Islet of Langerhans (tissue), 1 donor: Measurements from ENCODE around the gene LHFPL3.
"Not testable (repeated sequence)": the region's sequence is repeated elsewhere in the genome, so short reads cannot be mapped to it uniquely, and the experiment has no call there.

Source experiments
- FAIRE-seq: peaks from one replicate; lab custom pipeline; 2011; peaks lifted over from hg19 to GRCh38; lab: Jason Lieb, UNC

The LHFPL3 gene

DNA sequence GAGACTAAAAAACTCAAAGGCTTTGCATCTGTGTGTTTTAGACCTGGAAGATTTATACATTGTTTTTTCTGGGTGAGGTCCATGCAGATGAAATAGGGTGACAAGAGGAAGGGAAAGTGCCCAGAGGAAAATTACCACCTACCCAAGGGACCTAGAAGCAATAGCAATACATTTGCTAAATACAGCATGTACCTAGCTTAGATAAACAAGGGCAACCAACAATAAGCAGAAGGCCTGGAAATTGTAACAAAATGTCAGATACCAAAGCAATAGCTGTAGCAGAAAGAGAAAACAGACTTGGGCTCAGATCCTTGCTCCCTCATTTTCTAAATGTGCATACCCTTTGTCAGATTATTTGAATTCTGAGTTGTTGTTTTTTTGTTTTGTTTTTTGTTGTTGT is 367.2 kb downstream of the LHFPL3 start:
- FAIRE-seq = no peak

DNA sequence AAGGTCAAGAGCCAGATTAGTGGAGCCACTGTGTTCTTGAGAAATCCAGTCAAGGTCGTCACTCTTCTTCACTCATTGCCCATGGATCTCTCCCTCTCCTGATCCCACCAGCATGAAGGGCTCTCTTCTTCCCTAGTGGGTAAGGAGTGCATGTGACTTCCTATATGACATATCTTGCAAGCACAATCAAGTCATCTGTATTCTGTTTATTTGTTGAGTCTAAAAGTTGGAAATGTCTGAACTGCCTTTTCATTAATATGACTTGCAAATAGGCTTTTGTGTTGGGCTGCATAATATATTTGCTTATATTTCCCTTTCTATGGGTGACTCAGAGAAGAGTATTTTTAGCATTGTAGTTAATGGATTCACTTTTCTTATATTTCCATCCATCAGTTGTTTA is 371.9 kb downstream of the LHFPL3 start:
- no peak for FAIRE-seq

DNA sequence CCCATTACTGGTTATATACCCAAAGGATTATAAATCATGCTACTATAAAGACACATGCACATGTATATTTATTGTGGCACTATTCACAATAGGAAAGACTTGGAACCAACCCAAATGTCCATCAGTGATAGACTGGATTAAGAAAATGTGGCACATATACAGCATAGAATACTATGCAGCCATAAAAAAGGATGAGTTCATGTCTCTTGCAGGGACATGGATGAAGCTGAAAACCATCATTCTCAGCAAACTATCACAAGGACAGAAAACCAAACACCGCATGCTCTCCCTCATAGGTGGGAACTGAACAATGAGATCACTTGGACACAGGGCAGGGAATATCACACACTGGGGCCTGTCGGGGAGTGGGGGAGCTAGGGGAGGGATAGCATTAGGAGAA is 392.6 kb downstream of the LHFPL3 start:
- FAIRE-seq = not testable (repeated sequence)

DNA sequence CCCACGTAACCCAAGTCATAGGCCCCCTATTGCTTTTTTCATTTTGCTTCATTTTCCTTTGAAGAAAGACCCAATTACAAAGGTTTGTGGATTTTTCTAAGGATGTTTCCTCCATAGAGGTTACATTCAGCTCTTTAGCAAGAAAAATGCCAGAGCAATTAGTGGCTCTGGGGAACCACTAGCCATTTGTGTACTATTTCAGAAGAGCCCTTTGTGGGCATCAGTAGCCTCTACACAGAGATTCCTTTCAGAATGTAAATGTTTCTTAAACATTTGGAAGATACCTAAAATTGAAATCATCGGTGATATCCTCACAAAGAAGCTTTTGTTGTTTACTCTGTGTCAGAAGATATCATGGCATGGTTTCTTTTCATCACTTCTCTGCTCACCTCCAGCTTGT is 394.6 kb downstream of the LHFPL3 start:
- no peak for FAIRE-seq

DNA sequence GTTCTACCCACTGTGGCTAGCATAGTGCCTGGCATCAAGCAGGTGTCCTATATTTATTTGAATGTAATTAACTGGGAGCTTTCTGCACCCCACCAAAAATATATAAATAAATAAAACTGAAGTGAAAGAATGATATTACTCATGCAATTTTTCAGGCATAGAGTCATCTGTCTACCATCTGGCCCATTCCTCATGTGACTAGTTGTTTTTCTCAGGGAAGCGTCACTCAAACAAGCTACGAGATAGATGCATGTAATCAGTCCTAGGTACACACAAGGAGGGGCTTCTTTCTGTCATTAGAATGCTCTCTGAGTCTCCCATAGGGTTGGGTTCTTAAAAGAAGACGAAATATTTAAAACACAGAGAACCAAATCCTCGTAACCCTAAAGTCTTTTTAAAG is 430.1 kb downstream of the LHFPL3 start:
- no peak for FAIRE-seq

DNA sequence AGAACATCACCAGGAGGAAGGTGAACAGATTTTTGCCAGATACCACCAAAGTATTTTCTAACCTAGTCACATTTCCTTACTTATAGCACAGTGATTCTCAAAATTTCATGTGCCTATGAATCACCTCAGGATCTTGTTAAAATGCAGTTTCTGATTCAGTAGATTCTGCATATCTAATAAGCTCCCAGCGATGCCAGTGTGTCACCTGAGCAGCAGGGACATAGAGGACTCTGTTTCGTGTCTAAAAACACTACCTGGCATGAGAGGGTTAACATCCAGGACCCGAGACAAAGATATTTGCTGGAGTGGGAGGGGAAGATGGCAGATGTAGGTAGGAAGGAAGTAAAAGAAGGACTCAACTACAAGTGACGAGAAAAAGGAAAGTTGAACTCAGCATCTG is 433.5 kb downstream of the LHFPL3 start:
- no peak for FAIRE-seq

DNA sequence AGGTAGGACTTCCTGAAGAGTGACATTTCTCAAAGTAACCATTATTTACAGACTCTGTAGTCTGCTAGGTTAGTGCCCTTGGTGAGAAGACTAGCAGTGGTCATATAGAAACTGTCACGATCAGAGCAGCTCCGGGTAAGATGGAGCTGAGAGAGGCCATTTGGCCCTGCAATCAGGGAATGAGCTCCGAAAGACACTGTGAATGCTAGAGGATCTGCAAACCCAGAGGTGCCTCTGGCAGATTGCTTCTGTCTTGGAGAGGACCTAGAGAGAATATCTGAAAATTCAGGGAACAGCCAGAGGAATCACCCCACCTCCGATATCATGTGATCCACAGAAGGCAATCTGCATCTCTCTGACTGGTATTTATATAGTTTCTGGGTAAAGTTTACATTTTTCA is 438.7 kb downstream of the LHFPL3 start:
- FAIRE-seq = no peak

DNA sequence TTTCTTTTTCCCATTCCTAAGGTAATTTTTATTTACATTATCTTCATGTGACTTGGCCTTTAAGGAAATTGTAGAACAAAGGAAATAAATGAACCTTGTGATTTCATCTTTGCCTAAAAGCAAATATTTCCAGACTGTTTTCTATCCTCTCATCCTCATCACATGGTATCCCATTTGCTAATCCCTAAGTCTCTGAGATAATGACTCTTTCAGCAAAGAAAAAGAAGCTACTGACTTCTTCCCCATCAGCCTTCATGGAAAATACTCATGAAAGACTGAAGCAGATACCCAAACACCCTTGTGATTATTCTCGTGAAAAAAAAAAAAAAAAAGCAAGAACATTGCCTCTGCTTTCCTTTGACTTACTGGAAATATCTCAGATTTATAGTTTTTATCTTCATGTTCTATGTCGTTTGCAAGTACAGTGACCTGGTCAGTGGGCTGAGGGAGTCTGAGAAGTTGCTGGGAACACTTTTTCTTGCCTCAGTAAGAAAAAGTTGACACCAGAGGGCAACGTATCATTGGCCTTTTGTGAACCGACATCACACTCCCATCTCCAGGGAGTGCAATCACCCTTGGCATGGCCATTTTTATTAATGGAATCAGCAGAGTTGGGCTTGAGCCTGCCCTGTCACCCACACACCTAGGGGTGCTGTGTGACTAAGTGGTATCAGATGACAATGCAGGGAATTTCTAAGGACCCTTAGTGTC is 439.6 kb downstream of the LHFPL3 start:
- no peak for FAIRE-seq

DNA sequence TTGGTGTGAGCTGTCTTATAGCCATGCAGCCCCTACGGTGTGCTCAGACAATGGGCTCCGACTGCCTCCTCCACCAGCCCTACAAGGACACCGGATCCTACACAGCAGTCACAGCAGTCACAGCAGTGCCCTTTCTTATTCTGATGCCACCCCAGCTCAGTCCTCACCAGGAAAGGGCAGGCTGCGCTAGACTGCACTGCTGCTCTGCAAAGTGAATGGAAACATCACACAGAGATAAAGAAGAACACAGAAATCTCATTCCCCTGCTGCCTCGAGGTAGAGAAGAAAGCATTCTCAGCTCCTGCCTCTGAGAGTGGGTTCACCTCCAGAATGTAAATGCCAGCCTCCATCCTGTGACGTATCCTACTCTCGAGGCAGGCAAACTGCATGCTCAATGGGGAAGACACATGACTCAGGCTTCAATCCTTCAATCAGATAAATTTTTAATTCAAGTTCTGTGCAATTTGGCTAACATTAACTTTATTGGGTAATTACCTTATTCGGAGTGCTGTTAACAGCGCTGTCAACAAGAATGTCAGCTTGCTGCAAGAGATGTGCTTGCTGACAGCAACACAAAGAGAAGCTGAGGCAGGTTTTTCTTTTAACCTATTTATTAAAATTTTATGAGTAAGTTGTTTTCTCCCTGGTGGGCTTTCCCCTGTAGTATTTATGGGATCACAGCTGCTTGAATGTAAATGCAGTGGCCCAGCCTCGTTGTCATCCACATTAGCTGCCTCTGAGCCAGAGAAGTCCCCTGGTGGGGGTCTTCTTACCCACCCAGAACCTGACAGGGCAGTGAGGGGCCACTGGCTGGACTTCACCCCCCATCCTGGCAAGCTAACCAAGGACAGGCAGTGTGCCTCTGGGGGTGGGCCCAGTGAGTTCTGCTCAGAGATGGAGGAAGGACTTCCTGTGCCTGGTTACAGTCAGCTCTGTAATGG is 444.3 kb downstream of the LHFPL3 start:
- no peak for FAIRE-seq

DNA sequence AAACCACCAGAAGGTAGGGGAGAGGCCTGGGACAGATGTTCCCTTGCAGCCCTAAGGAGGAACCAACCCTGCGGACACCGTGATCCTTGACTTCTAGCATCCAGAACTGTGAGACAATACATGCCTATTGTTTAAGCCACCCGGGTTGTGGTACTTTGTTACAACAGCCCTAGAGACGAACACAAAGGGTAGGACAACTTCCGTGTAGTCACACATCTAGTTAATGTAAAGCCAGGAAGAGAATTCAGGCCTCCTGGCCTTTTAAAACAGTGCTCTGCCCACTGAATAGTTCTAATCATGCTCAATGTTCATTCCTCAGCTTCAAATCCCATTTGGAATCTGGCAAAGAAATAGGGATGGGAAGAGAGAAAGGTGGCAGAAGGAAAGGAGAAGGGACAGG is 445.4 kb downstream of the LHFPL3 start:
- no peak for FAIRE-seq

DNA sequence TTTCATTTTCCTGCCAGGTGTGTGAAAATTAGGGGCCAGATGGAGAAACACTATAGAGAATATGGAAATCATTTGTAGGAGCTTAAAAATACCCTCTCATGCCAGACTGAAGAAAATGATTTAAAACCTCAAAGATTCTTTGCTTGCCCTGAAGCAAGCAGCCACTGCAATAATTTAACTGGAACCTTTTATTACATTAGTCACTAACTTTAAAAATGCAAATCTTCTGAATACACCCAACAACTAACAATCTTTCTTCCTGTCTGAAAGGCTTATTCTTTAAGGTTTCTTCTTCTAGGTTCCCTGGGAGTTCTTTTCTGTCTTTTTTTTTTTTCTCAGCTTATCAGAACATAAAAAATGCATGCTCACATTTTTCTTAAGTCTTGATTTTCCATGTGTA is 447.1 kb downstream of the LHFPL3 start:
- FAIRE-seq = no peak

DNA sequence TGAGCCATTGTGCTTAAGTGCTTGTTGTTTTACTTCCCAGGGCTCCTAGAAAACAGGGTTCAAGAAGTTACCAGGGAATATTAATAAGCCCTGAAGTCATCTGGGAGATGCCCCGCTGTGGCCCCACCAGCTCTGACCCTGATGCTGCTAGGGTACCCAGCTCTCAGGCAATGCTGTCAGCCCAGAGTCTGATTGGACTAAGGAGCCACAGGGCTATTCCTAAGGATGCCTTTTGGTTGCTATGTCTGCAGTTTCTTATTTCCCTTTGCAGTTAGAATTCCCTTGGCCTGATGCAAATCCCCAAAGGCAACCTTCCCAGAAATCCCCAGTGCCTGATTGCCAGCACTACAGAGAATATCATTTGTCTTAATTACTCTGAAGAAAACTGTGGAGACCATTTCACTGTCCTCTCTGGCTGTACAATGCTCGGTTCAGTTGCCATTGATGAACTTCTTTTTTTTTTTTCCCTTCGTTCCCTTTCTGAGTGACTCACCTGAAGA is 448.9 kb downstream of the LHFPL3 start:
- FAIRE-seq = no peak

DNA sequence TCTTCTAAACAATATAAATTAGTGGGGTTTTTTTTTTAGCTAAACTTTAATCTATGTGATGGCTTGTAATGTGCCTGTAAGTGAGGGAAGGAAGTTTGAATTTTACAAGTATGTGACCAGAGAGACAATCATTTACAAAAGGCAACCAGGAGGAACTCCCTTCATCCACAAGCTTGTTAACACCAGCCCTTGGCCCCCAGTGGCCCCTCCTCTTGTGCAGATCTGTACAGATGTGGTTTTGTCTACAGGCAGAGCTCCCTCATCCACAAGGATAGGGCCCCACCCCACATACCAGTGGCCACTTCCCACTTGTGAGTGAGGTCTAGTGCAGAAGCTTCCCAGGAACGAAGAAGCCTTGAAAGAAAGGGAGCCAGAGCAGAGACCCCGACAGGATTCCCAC is 451.5 kb downstream of the LHFPL3 start:
- FAIRE-seq = no peak

DNA sequence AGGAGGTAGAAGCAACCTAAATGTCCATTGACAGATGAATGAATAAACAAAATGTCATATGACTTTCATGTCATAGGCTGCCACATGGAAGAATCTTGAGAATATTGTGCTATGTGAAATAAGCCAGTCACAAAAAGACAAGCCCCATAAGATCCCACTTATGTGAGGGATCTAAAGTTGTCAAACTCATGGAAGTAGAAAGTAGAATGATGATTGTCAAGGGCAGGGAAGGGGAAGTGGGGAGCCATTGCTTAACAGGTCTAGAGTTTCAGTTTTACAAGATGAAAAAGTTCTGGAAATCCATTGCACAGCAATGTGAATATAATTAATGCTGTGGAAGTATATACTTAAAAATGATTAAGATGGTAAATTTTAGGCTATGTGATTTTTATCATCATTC is 456.3 kb downstream of the LHFPL3 start:
- no peak for FAIRE-seq

DNA sequence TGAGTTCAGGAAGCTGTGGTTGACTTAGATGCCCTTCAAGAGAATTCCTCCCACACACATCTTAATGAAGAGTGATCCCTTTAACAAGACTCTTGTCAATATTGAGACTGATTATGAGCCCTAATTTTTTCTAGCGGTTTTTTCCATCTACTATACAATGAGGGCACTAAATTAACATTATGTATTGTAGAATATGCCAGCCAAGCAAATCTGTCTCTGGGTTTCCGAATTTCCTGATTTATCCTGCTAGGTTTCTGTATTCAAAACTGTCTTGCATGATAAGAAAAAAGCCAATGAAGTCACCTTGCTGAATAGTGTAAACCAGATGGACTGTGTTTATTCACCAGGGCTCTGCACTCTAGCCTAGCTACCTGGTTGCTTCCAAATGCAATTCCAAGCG is 461.4 kb downstream of the LHFPL3 start:
- no peak for FAIRE-seq

DNA sequence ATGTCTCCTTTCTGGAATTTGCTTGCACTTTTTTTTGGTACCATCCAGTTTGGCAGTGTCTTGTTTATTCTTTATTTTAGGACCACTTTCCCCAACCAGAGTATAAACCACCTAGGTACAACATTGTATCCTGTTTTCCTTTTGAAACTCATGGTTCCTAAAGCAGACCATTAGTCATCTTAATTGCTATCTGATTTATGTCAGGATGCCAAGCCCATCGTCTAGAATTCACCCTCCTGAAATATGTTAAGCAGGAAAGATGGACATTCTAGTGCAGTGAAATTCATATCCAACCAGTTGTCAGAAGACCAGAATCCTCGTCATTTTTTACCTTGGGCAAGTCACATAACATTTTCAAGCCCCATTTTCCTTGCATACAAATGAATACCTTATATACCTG is 462.0 kb downstream of the LHFPL3 start:
- no peak for FAIRE-seq

DNA sequence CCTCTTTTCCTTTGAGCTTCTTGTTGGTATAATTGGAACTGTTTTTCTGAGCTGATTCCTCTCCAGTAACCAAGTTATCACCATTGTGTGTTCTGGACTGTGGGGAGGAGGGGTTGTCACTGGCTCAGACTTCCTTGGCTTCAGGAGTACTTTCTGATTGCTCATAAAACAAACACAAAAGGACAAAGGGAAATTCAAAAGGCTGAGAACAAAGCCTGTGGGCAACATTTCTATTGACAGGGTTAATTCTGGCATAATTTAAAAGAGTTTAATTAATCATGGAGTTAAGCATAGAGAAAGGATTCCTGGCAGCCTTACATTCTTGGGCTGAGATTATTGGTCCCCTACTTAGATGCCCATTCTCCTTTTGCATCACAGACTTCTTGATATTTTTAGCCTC is 462.7 kb downstream of the LHFPL3 start:
- FAIRE-seq = no peak

DNA sequence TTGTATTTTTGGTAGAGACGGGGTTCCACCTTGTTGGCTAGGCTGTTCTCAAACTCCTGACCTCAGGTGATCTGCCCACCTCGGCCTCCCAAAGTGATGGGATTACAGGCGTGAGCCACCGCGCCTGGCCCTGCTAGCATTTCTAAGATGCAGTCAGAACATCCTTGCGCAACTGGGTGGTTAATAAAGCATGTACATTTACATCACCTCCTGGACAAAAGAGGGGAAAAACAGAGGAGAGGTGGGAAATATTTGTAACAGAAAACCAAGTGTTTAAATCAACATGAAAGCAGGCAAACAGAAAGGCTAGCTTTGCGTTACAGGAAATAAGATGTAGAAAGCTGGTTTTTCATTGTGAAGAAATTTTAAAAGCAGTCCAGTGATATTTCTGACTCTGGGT is 464.7 kb downstream of the LHFPL3 start:
- FAIRE-seq = no peak

DNA sequence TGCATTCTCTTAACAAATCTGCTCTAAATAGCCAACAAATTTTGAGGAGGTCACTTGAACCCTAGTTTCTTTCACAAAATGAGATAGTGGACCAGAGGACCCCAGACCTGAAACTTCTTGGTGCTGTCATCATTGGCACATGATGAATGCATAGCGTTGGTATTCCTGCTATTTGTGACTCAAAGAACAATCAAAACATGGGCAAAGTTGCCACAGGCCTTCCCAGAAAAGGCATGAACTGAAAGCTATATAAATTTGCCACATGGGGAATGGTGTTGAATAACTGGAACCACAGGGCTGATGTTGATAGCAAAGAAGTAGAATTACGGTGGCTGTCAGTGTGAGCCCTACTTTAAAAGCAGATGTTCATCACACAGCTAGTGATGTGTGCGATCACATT is 465.8 kb downstream of the LHFPL3 start:
- FAIRE-seq = no peak

DNA sequence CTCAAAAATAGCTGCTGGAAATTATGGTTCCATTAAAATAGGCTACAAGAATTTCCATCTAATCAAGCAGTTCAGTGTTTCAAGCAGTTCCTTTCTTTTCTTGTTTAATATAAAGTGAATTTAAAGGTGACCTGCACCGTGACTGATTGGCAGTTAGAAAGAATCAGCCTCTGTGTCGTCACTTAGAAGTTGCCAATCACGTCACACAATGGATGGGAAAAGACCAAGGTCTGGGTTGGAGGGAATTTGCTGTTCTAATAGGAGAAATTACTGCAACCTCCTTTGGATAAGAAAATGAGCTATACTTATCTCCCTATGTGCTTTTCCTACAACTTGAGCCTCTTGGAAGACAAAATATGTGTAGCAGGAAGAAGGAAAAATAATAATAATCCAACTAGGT is 466.2 kb downstream of the LHFPL3 start:
- FAIRE-seq = no peak

DNA sequence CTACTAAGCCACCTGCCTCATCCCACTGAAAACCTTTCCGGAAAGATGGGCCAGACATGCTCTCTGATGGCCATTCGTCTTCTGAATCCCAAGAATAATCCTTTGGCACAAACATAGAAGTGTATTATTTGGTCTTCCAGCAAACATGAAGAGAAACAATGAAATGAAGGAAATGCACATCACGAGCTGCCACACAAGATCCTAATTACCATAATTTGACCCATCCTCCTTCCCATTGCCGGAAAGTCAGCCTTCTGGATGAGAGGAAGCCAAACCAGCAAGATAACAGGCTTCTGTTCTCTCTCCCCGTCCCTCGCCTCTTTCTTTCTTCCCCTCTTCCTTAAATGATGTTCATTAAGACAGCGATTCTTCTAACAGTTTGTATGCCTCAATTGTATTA is 466.7 kb downstream of the LHFPL3 start:
- FAIRE-seq = no peak

DNA sequence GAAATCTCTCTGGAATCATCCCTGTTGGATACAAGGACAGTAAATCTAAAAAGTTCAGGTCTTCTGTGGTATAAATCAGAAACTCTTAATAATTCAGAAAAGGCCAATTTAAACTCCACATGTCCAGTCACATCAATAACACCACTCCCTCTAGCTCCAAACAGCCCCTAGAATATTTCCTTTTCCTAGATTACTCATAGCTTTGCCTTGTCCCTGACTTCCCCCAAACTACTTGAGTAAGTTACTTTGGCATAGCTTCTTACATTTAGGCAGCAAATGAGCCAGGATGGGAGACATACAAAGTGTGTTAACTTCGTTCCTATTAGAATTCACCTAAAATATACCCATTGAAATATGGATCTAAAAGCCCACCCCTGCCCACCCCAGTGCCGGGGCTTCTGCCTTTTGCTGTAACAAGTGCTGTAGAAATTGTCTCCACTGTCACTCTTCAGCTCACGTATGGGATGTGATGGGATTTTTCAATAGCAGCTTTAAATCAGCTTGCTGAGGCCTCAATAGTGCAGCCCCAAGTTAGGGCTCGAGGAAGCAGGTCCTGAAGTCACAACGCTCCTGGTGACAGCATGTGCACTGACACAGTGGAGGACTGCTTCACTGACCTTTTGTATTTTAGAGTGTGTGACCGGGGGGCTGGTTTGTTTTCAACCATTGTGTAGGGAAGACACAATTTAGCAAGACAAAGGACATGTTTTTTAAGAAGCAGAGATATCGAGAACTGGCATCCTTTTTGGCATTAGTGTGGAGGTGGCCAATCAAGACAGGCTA is 467.4 kb downstream of the LHFPL3 start:
- no peak for FAIRE-seq

DNA sequence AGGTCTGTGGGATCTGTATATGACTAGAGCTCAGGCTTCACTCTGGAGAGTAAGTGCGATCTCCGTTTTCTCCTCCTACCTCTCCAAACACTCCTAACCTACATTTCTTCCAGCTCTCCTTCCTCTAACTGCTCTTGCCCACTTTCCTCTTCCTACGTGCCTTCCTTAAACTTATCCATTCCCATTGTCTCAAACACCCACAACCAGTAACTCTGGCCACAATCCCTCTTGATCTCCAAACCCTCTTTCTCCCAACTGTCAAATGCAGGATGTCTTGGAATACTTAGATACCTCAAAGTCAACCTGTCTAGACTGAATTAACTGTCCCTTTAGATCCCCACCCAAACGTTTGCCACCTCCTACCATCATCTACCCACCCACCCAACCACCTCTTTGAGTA is 471.9 kb downstream of the LHFPL3 start:
- no peak for FAIRE-seq
